Tibial nerve (tissue), 4 donors: Measurements from ENCODE around the gene CDX1. TPM values are rescaled to one million over a fixed set of nuclear protein-coding genes. Genes with fewer than 3 reads are reported as not detected.
"Not testable (repeated sequence)": the region's sequence is repeated elsewhere in the genome, so short reads cannot be mapped to it uniquely, and the experiment has no call there.

Experiments
- DNase-seq, 2 donors: peaks; one replicate each; pipeline ENCODE4 v3.0.0-alpha.2; 2019; ENCODE audit warnings: low spot score in 2 of 2
- H3K27ac ChIP-seq, 4 donors: fragments of 200-600 bp; sonication (generic) in 3 of 4; one replicate each; pipeline ENCODE4 v1.5.1; 2017 to 2019; ENCODE audit warnings: mild to moderate bottlenecking in 1 of 4
- H3K27me3 ChIP-seq, 2 donors: fragments of 200-600 bp; sonication (generic) in 1 of 2; one replicate each; pipeline versions ENCODE4 v1.5.1 to v1.6.0; 2017 to 2019
- H3K36me3 ChIP-seq, 3 donors: fragments of 200-600 bp; sonication (generic); one replicate each; pipeline ENCODE4 v1.5.1; 2018 to 2019
- H3K4me1 ChIP-seq, 4 donors: fragments of 200-600 bp; sonication (generic) in 3 of 4; one replicate each; pipeline ENCODE4 v1.5.1; 2017 to 2019
- H3K4me3 ChIP-seq, 4 donors: fragments of 200-600 bp; sonication (generic) in 3 of 4; one replicate each; pipeline ENCODE4 v1.5.1; 2017 to 2019; ENCODE audit warnings: mild to moderate bottlenecking in 1 of 4, moderate library complexity in 1 of 4
- H3K9me3 ChIP-seq, 4 donors: fragments of 200-600 bp; sonication (generic) in 3 of 4; one replicate each; pipeline ENCODE4 v1.5.1; 2017 to 2019
- EP300 ChIP-seq, 2 donors: sonication (generic); formaldehyde crosslinking; IDR thresholded peaks; one replicate each; pipeline ENCODE4 v1.6.1; 2017; ENCODE audit warnings: antibody characterized with exemption in 2 of 2, mild to moderate bottlenecking in 1 of 2
- POLR2A ChIP-seq, 2 donors: fragments of 450-650 bp; IDR thresholded peaks; one replicate each; pipeline ENCODE4 v1.6.1; 2017; ENCODE audit warnings: antibody characterized with exemption in 2 of 2, mild to moderate bottlenecking in 2 of 2, moderate library complexity in 2 of 2
- WGBS, 2 donors: methylation state at CpG; one replicate each; pipeline ENCODE4 v1.1.5; 2018; 5-methylcytosine and 5-hydroxymethylcytosine counted together
- total RNA-seq, 4 donors: library from RNA; depleted of rRNA; stranded (reverse); fragments of >200 nt; gene quantifications; one replicate each; pipeline ENCODE4 v1.1.0, GENCODE V29; 2016
- TF ChIP-seq, protein P1 (sequence below), 5 experiments: fragments of 200-600 bp in 3 of 5; fragments of 450-650 bp in 2 of 5; sonication (generic) in 3 of 5; IDR thresholded peaks; one replicate each; pipeline ENCODE4 v1.5.1; 2016 to 2019; ENCODE audit warnings: antibody characterized with exemption in 5 of 5, mild to moderate bottlenecking in 3 of 5, moderate library complexity in 2 of 5

CDX1 gene
- total RNA-seq, 4 donors from 2014 or later: 0.22 to 2.5 TPM; not detected in 2

- WGBS, 2 donors: 91% methylated on average over 3 of the region's 3 CpGs
- no peaks in the 10 kb centered on the region for H3K4me1 ChIP-seq
- H3K27me3 ChIP-seq: no peaks in the 10 kb centered on the region
- H3K4me3 ChIP-seq: no peak overlapping the region
- no peak for TF ChIP-seq EP300 (IDR thresholded peaks at IDR 0.05)
- no peak for TF ChIP-seq POLR2A (IDR thresholded peaks at IDR 0.05)
- TF ChIP-seq, protein P1, sequence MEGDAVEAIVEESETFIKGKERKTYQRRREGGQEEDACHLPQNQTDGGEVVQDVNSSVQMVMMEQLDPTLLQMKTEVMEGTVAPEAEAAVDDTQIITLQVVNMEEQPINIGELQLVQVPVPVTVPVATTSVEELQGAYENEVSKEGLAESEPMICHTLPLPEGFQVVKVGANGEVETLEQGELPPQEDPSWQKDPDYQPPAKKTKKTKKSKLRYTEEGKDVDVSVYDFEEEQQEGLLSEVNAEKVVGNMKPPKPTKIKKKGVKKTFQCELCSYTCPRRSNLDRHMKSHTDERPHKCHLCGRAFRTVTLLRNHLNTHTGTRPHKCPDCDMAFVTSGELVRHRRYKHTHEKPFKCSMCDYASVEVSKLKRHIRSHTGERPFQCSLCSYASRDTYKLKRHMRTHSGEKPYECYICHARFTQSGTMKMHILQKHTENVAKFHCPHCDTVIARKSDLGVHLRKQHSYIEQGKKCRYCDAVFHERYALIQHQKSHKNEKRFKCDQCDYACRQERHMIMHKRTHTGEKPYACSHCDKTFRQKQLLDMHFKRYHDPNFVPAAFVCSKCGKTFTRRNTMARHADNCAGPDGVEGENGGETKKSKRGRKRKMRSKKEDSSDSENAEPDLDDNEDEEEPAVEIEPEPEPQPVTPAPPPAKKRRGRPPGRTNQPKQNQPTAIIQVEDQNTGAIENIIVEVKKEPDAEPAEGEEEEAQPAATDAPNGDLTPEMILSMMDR (IDR thresholded peaks at IDR 0.05): no peak
- H3K36me3 ChIP-seq: no peaks in the 10 kb centered on the region
- H3K27ac ChIP-seq: no peak overlapping the region
- no peaks in the 10 kb centered on the region for H3K9me3 ChIP-seq
- DNase-seq: no peak
These were observed 63.0 kb downstream of the CDX1 start for GRCh38 chr5:150229571-150229970.

- Histone ChIP-seq H3K27ac (no peak overlapping the region), H3K27me3 (no peaks in the 10 kb centered on the region), H3K4me3 (no peak overlapping the region), H3K4me1 (no peaks in the 10 kb centered on the region), H3K36me3 (no peaks in the 10 kb centered on the region), H3K9me3 (no peaks in the 10 kb centered on the region)
- TF ChIP-seq POLR2A (IDR thresholded peaks at IDR 0.05): no peak
- TF ChIP-seq, protein P1 (IDR thresholded peaks at IDR 0.05): no peak
- TF ChIP-seq EP300 (IDR thresholded peaks at IDR 0.05): no peak
- DNase-seq: no peak
- 74 to 88% methylated on average over 7 of the region's 7 CpGs for WGBS, 2 donors
These were observed 64.3 kb downstream of the CDX1 start for GRCh38 chr5:150230842-150231241.

GRCh38 chr5:150233706-150234105 is 67.1 kb downstream of the CDX1 start:
- WGBS, 2 donors: 91 to 93% methylated on average over 5 of the region's 5 CpGs
- not testable (repeated sequence) for H3K4me3 ChIP-seq, H3K9me3 ChIP-seq, H3K36me3 ChIP-seq, H3K27me3 ChIP-seq, H3K4me1 ChIP-seq, H3K27ac ChIP-seq, DNase-seq

Other genes starting within 250 kb of the CDX1 start
- under 1 TPM in 1 of 4 donors, not detected in 3; 0.22 TPM for gene PDE6A, start 222.0 kb upstream of the CDX1 start, total RNA-seq
- gene SLC26A2, start 206.0 kb upstream of the CDX1 start, total RNA-seq: 10 to 100 TPM; 10.2 to 17.9 (median 12.4) TPM
- 10 to 100 TPM in 1 of 4 donors, 1 to 10 TPM in 3; 6.7 to 14.4 (median 8.1) TPM for gene TIGD6, start 166.1 kb upstream of the CDX1 start, total RNA-seq
- 10 to 100 TPM; 47.7 to 58.2 (median 55.3) TPM for gene HMGXB3, start 166.0 kb upstream of the CDX1 start, total RNA-seq
- 10 to 100 TPM; 35.4 to 57.9 (median 45.3) TPM for gene CSF1R, start 80.2 kb upstream of the CDX1 start, total RNA-seq
- 100 to 1,000 TPM; 171 to 354 (median 217) TPM for gene PDGFRB, start 10.9 kb upstream of the CDX1 start, total RNA-seq
- gene SLC6A7, start 23.3 kb downstream of the CDX1 start, total RNA-seq: not detected
- 1 to 10 TPM in 3 of 4 donors, under 1 TPM in 1; 0.20 to 2.4 (median 1.3) TPM for gene CAMK2A, start 123.0 kb downstream of the CDX1 start, total RNA-seq
- gene ARSI, start 136.1 kb downstream of the CDX1 start, total RNA-seq: 10 to 100 TPM in 1 of 4 donors, 1 to 10 TPM in 3; 7.3 to 17.0 (median 8.1) TPM
- 10 to 100 TPM; 32.1 to 64.8 (median 38.7) TPM for gene TCOF1, start 190.9 kb downstream of the CDX1 start, total RNA-seq
- gene CD74, start 246.1 kb downstream of the CDX1 start, total RNA-seq: 1,000 to 10,000 TPM in 1 of 4 donors, 100 to 1,000 TPM in 3; 309 to 1,049 (median 557) TPM